DMS153 treated with DMSO at 0.1 percent for 48 hours (cell line): ENCODE results near the gene OSR1.
"Not testable (repeated sequence)": the region's sequence is repeated elsewhere in the genome, so short reads cannot be mapped to it uniquely, and the experiment has no call there.

Experiments used
- DNase-seq: peaks from one replicate; lab custom pipeline; 2025; ENCODE audit not compliant: unreplicated experiment; lab: John Stamatoyannopoulos, UW

Gene OSR1

GRCh38 chr2:19358242-19359020 is at the start of gene OSR1:
Gene OSR1 (minus strand): TSS chr2:19358623. CDS start chr2:19353805, 4,818 bp downstream.
- no peak for DNase-seq

GRCh38 chr2:19403785-19404184 is 45.4 kb upstream of the OSR1 start:
- no peak for DNase-seq

GRCh38 chr2:19392191-19392590 is 33.8 kb upstream of the OSR1 start:
- no peak for DNase-seq

GRCh38 chr2:19389469-19389868 is 31.0 kb upstream of the OSR1 start:
- not testable (repeated sequence) for DNase-seq

GRCh38 chr2:19380532-19380931 is 22.1 kb upstream of the OSR1 start:
- DNase-seq, result no peak

- no peak for DNase-seq
Measured at GRCh38 chr2:19378939-19379338, 20.5 kb upstream of the OSR1 start.

GRCh38 chr2:19377717-19378116 is 19.3 kb upstream of the OSR1 start:
- no peak for DNase-seq

- no peak for DNase-seq
Measured at GRCh38 chr2:19373352-19373751, 14.9 kb upstream of the OSR1 start.

GRCh38 chr2:19371996-19372582 is 13.7 kb upstream of the OSR1 start:
- no peak for DNase-seq

GRCh38 chr2:19369341-19369955 is 11.0 kb upstream of the OSR1 start:
- peak; percentile 30 for DNase-seq

- DNase-seq, result no peak
Measured at GRCh38 chr2:19368760-19369159, 10.3 kb upstream of the OSR1 start.

- DNase-seq, result no peak
Measured at GRCh38 chr2:19367326-19367725, 8.9 kb upstream of the OSR1 start.

GRCh38 chr2:19365126-19365525 is 6.7 kb upstream of the OSR1 start:
- no peak for DNase-seq

GRCh38 chr2:19364014-19364413 is 5.6 kb upstream of the OSR1 start:
- DNase-seq, result no peak

- no peak for DNase-seq
Measured at GRCh38 chr2:19363474-19363778, 5.0 kb upstream of the OSR1 start.

GRCh38 chr2:19362755-19363473 is 4.5 kb upstream of the OSR1 start:
- peak; percentile 76 for DNase-seq

GRCh38 chr2:19362094-19362754 is 3.8 kb upstream of the OSR1 start:
- DNase-seq, result peak; percentile 26

GRCh38 chr2:19361325-19361990 is 3.0 kb upstream of the OSR1 start:
- no peak for DNase-seq

GRCh38 chr2:19360966-19361321 is 2.5 kb upstream of the OSR1 start:
- no peak for DNase-seq

- DNase-seq, result no peak
Measured at GRCh38 chr2:19360266-19360965, 2.0 kb upstream of the OSR1 start.
